SKM-1 (cell line): ENCODE data around the gene FARP1.

Source experiments
- DNase-seq: peaks from one replicate; lab custom pipeline; 2025; ENCODE audit not compliant: unreplicated experiment; lab: John Stamatoyannopoulos, UW

FARP1 gene

GRCh38 chr13:98452851-98453843 is 310.3 kb downstream of the FARP1 start:
- no peak for DNase-seq

GRCh38 chr13:98454389-98454881 is 311.5 kb downstream of the FARP1 start:
- no peak for DNase-seq

DNA sequence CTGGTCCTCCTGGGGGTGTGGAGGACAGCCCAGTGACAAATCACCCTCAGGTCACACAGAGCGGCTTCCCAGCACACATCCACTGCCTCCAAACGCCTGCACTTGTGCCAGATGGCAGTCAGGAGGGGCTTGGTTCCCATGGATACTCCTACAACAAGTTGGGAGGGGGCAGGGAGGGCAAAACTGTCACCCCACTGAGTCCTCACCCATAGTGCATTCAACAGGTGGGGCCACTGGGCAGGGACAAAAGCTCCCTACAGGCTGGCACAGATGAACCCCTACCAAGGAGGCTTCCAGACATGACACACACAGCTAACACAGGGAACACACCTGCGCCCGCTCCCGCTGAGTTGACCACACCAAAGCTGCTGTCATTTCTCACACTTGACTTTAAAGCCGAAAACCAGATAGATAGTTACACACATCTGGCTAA is 313.5 kb downstream of the FARP1 start:
- DNase-seq = no peak

- DNase-seq = no peak
Measured at GRCh38 chr13:98457053-98457452, 314.2 kb downstream of the FARP1 start.

GRCh38 chr13:98458431-98458830 is 315.5 kb downstream of the FARP1 start:
- no peak for DNase-seq

DNA sequence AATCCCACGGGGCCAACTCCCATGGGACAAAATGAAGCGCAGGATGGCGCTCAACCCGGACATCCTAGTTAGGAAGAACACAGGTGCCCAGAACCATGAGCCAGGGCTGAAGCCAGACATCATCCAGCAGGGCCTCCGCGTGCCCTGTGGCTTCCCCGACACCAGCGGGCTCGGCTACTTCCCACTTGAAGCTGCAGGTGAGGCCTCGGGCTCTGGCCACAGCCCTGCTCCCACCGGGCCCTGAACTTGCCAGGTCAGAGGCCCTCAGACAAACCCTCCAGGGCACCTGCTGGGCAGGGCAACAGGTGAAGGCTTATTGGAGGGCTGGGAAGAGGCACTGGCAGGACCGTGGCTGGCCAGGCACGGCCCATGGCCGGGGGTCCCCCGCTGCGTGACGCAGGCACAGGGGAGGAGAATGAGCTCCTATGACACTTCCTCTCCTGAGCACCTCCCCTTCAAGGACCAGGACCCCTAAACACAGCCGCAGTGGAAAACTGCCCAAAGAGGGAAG is 316.3 kb downstream of the FARP1 start:
- no peak for DNase-seq

DNA sequence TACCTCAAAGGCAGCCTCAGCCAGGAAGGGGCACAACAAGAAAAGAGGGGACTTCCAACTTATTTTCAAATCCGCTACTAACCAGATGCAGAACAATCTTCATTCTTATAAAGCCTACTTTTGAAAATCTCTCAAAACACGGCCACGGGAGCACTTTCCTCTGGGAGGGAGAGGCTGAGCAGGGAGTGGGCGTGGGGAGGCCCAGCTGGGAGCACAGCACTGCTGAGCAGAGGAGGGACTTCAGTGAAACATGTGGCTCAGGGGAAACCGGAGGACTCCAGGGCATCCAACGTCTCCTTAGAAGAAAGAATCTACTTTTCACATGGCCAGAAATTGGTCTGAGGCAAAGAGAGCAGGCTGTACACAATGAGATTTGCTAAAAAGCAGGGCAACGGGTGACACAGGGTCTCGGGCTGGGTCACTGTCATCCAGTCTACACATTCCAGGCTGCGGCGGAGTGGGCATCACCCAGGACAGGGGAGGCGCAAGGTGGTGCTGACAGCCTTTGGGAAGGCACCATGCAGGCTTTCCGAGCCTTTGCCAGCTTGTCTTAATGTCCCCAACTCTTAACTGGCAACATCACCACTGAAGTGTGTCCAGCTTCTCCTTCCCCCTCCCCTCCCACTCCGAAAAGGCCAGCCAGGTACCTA is 317.0 kb downstream of the FARP1 start:
- no peak for DNase-seq

DNA sequence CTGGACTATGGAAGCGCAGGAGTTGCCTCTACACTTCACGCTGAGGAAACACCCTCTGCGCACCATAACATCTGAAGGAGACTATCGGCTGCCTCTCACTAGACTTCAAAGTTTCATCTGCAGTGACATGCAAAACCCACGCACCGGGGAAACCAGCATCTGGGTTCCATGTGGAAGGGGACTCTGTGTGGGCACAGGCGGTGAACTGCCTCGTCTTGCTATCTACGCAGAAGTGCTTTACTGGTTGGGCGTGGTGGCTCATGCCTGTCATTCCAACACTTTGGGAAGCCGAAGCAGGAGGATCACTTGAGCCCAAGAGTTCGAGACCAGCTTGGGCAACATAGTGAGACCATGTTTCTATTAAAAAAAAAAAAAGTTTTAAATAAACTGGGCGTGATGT is 317.6 kb downstream of the FARP1 start:
- no peak for DNase-seq

- no peak for DNase-seq
Measured at GRCh38 chr13:98461486-98462240, 318.8 kb downstream of the FARP1 start.

GRCh38 chr13:98462241-98462882 is 319.5 kb downstream of the FARP1 start:
- DNase-seq = no peak

- no peak for DNase-seq
Measured at GRCh38 chr13:98462946-98463345, 320.1 kb downstream of the FARP1 start.

DNA sequence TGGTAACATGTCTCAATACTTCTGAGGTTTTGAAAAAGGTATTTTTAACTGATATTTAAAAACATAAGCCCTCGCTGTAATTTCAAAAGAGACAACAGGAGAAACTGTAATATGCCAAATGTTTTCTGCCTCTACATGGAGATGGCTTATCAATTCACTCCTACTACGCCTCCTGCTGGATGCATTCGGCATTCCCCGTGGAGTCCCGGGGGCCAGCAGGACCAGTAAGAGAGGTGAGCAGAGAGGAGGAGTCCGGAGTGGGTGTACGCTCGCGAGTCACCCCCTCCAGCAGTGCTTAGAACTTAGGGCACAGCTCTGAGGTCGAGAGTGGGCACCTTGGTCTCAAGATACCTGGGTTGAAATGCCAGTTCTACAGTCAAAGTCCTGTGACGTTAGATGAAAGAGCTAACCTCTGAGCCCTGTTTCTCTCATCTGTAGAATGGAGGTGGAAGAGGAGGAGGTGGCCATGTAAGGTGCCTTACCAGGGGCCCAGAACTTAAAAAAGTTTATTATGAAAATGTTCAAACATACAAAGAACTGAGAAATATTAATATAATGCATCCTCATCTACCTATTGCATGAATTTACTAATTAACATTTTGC is 323.8 kb downstream of the FARP1 start:
- no peak for DNase-seq

DNA sequence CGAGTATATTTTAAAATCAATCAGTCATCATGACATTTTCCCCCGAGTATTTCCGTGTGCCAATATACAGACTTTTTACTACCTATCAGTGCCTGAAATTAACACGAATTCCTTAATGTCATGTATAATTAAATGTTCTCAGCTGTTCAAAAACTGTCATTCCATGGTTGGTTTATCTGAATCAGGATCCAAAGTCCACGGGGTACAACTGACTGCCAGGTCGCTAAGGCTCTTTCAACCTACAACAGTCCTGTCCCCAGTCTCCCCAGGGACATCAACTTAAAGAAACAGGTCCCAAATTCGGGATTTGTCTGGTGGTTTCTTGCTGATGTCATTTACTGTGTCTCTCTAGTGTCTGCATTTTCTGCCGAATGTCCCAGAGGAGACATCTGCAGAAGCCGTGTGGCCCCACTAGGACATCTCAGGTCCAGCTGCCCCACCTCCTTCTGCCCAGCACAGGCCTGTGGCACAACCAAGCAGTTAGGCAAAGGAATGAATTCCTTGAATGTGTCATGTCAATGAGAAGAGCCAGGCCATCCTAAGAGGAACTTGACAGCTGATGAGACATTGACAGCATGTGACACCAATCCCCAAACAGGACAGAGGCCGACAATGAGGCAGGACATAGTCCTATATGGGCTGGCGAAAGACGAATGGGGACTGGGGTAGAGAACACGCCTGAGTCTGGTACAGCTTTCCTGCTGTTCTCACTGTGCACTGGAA is 324.5 kb downstream of the FARP1 start:
- no peak for DNase-seq

GRCh38 chr13:98468361-98468760 is 325.5 kb downstream of the FARP1 start:
- DNase-seq = no peak

GRCh38 chr13:98468929-98469328 is 326.0 kb downstream of the FARP1 start:
- DNase-seq = no peak

GRCh38 chr13:98470920-98471319 is 328.0 kb downstream of the FARP1 start:
- no peak for DNase-seq

DNA sequence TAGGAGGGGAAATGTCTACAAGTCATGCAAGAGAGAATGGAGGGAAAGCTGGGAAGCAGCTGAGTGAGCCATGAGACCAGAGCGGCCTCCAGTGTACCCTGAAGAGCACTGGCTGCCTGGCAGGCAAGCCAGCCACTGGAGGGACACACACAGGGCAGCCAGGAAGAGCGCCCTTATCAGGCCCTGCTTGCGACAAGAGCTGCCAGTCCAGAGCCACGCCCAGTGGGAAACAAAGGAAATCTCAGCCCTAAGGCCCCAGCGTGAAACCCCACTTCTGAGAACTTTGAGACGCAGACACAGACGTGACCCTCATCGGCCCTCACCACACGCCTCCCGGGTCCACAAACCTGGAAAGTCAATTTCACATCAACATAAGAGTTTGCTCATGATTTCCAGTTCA is 329.0 kb downstream of the FARP1 start:
- no peak for DNase-seq

DNA sequence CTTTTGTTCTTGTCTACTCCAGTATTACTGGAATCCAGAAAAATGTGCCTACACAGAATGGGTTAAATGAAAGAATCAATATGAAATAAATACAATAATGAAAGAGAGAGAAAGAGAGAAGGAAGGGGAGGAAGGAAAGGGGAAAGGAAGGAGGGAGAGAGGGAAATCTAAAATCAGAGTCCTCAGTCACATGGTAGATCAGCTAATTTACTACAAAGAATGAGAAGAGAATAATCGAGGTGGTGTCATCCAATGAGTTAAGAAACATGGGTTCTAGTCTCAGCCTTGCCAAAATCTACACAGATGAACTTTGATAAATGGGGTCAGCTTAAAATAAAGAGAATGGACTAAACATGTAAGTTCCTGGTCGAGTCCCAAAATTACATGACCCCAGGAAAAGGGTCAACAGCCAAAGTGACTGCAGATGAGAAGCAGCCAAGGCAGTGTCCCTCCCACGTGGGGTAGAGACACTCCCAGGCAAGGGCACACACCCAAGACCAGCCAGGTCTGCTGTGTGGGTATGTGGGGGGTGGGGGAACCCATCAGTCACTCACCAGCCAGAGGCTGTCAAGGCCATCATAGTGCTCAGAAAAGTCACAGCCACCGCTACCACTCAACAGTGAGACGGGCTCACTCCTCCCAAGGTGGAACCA is 330.4 kb downstream of the FARP1 start:
- DNase-seq = no peak

DNA sequence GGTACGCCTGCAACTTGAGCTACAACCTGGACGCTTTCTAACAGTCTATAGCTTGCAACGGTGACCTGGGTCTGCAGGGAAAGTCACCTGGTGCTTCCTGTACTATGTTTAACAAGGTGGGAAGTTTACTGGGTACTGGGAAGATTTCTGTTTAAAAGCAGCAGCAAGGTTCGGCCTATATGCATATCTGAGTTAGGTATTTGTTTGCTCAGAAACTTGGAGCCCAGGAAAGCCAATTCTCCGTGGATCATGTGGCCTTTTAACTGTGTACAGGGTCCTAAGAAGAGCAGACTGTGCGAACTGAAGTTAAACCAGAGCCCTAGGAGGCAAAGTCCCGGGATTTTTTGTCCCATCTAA is 330.9 kb downstream of the FARP1 start:
- no peak for DNase-seq
